A549 (cell line): ENCODE results near the gene ACSM5.

ENCODE experiments used
- ESRRA ChIP-seq: fragments of 150-350 bp; IDR thresholded peaks from 2 replicates; pipeline ENCODE4 v1.6.1; 2014; ENCODE audit warnings: mild to moderate bottlenecking, low read length, borderline replicate concordance
- FOSL2 ChIP-seq, 2 experiments: fragments of 450-650 bp in 1 of 2; fragments of >200 bp in 1 of 2; sonication (Bioruptor Twin) in 1 of 2; formaldehyde crosslinking; IDR thresholded peaks; 2 replicates each; pipeline versions ENCODE4 v1.5.0 to v1.6.1; 2016 to 2020; ENCODE audit warnings: mild to moderate bottlenecking in 1 of 2, moderate library complexity in 1 of 2
- JUN ChIP-seq, 2 experiments: fragments of >200 bp; sonication (Bioruptor Twin); formaldehyde crosslinking; IDR thresholded peaks; 2 replicates in 1 of 2; 3 replicates in 1 of 2; pipeline ENCODE4 v1.6.1; 2016 to 2017
- MAFK ChIP-seq: fragments of 450-650 bp; IDR thresholded peaks from 2 replicates; pipeline ENCODE4 v1.6.1; 2014; ENCODE audit not compliant: partially characterized antibody
- MYC ChIP-seq: IDR thresholded peaks from 2 replicates; pipeline ENCODE4 v1.6.1; 2012; ENCODE audit warnings: mild to moderate bottlenecking, inconsistent platforms, low read length, improper control_type of control experiment, borderline replicate concordance
- NFE2L2 ChIP-seq: fragments of 150-350 bp; conservative IDR thresholded peaks from 2 replicates; pipeline ENCODE4 v1.6.1; 2014; ENCODE audit warnings: low read length
- NR3C1 ChIP-seq: fragments of >200 bp; sonication (Bioruptor Twin); formaldehyde crosslinking; IDR thresholded peaks from 3 replicates; pipeline ENCODE4 v1.6.1; 2017
- PHF8 ChIP-seq: fragments of 200-600 bp; sonication (generic); IDR thresholded peaks from 2 replicates; pipeline ENCODE4 v1.6.1; 2016; ENCODE audit warnings: low read depth, mild to moderate bottlenecking, antibody characterized with exemption, moderate library complexity, borderline replicate concordance
- POLR2A ChIP-seq: IDR thresholded peaks from 2 replicates; pipeline ENCODE4 v1.6.1; 2012; ENCODE audit warnings: mild to moderate bottlenecking, low read length
- RFX5 ChIP-seq: fragments of 450-650 bp; IDR thresholded peaks from 2 replicates; pipeline ENCODE4 v1.7.1; 2014; ENCODE audit warnings: antibody characterized with exemption, mild to moderate bottlenecking, moderate library complexity
- RNF2 ChIP-seq: fragments of 200-600 bp; sonication (generic); IDR thresholded peaks from 2 replicates; pipeline ENCODE4 v1.6.1; 2016; ENCODE audit warnings: low read depth, mild to moderate bottlenecking, antibody characterized with exemption, moderate library complexity, borderline replicate concordance
- ZNF302 ChIP-seq: fragments of 250-450 bp; sonication (Bioruptor Pico); IDR thresholded peaks from 2 replicates; pipeline ENCODE4 v1.9.0; 2021; ENCODE audit warnings: inconsistent platforms, mild to moderate bottlenecking, moderate library complexity
- TF ChIP-seq, protein P1 (sequence below): fragments of >200 bp; sonication (Bioruptor Twin); formaldehyde crosslinking; IDR thresholded peaks from 3 replicates; pipeline ENCODE4 v1.5.1; 2016
- TF ChIP-seq, protein P2 (sequence below): IDR thresholded peaks from 2 replicates; pipeline ENCODE4 v1.6.1; 2012

DNA sequence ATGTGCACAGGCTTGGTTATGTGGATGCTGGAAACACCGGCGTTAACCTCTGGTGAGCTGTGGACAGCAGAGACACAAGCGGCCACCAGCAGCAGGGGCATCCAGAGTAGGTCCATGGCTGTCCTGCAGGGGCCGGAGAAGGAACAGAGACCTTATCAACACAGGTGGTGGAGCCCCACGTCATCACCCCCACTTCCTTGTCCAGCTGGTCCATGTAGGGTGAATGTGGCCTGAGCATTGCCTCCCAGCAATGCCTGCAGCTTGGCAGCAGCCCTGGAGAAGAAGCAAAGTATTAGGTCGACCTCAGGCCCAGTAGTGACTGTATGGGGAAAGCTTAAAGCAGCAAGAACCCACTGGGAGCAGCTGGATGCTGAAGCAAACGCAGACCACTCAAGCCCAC is 10.1 kb upstream of the ACSM5 start:
- TF ChIP-seq, protein P1, sequence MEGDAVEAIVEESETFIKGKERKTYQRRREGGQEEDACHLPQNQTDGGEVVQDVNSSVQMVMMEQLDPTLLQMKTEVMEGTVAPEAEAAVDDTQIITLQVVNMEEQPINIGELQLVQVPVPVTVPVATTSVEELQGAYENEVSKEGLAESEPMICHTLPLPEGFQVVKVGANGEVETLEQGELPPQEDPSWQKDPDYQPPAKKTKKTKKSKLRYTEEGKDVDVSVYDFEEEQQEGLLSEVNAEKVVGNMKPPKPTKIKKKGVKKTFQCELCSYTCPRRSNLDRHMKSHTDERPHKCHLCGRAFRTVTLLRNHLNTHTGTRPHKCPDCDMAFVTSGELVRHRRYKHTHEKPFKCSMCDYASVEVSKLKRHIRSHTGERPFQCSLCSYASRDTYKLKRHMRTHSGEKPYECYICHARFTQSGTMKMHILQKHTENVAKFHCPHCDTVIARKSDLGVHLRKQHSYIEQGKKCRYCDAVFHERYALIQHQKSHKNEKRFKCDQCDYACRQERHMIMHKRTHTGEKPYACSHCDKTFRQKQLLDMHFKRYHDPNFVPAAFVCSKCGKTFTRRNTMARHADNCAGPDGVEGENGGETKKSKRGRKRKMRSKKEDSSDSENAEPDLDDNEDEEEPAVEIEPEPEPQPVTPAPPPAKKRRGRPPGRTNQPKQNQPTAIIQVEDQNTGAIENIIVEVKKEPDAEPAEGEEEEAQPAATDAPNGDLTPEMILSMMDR = no peak
- TF ChIP-seq ZNF302 (CRISPR knock-in tag) (no peak), RFX5 (no peak), ESRRA (no peak), NFE2L2 (no peak), MYC (no peak), POLR2A (no peak), PHF8 (no peak), MAFK (no peak), FOSL2 (IDR thresholded peaks at IDR 0.05) (no peak), FOSL2 (CRISPR knock-in tag; IDR thresholded peaks at IDR 0.05) (no peak), RNF2 (no peak), JUN (IDR thresholded peaks at IDR 0.05) (no peak), NR3C1 (no peak)
- TF ChIP-seq, protein P2, sequence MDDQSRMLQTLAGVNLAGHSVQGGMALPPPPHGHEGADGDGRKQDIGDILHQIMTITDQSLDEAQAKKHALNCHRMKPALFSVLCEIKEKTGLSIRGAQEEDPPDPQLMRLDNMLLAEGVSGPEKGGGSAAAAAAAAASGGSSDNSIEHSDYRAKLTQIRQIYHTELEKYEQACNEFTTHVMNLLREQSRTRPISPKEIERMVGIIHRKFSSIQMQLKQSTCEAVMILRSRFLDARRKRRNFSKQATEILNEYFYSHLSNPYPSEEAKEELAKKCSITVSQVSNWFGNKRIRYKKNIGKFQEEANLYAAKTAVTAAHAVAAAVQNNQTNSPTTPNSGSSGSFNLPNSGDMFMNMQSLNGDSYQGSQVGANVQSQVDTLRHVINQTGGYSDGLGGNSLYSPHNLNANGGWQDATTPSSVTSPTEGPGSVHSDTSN = no peak
